ENCODE results near the gene XPNPEP2. TPM values are rescaled to one million over a fixed set of nuclear protein-coding genes. Genes with fewer than 3 reads are reported as not detected.
A peak's percentile ranks its signal among the peaks of the same experiment; 100 is the strongest.

XPNPEP2 gene
- total and polyA plus RNA-seq, 8 donors: 0.07 to 1.0 (median 0.20) TPM

DNA sequence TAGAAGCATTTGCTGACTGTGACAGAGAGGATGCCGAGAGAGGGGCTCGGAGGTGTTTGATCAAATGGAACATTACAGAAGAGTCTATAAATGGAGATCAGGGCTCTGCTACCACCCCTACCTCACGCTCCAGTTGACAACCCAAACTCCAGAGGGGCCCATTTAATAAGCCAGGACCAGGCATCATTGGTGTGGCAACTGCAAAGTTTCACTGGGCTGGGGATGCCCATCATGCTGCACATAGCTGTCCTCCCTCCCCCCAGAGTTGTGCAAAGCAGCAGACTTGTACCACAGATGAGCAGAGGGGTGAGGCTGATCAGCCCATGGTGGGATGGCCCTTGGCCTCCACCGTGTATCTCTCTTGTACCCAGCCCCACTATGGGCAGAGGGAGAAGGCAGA is 38.2 kb upstream of the XPNPEP2 start:
- FAIRE-seq: no peak
- no peaks in the 10 kb centered on the region for H3K27me3 ChIP-seq
- DNase-seq: no peak

DNA sequence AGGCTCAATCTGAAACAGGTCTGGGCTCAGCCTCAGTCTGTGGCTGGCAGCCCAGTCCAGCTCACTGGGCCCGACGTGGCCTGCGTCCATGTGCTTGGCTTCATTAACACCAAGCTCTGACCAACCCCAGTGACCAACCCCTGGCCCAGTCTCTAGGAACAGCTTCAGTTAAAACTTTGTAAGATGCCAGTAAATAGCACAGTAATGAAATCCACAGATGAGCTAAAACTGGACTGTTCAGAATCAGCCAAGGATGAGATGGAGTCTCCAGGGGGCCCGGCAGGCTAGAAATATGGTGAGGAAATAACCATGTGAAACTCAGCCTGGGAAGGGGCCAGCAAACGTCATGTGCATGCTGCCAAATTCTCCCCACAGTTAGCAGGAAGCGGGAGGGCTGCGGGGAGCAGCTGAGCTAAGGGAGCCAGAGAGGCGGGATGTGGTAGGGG is 37.1 kb upstream of the XPNPEP2 start:
- Histone ChIP-seq H3K4me3 (no peak overlapping the region), H3K36me3 (no peaks in the 10 kb centered on the region), H3K4me1 (no peaks in the 10 kb centered on the region), H3K27me3 (no peaks in the 10 kb centered on the region), H3K27ac (no peak overlapping the region), H3K9me3 (no peaks in the 10 kb centered on the region)
- TF ChIP-seq, protein P1, sequence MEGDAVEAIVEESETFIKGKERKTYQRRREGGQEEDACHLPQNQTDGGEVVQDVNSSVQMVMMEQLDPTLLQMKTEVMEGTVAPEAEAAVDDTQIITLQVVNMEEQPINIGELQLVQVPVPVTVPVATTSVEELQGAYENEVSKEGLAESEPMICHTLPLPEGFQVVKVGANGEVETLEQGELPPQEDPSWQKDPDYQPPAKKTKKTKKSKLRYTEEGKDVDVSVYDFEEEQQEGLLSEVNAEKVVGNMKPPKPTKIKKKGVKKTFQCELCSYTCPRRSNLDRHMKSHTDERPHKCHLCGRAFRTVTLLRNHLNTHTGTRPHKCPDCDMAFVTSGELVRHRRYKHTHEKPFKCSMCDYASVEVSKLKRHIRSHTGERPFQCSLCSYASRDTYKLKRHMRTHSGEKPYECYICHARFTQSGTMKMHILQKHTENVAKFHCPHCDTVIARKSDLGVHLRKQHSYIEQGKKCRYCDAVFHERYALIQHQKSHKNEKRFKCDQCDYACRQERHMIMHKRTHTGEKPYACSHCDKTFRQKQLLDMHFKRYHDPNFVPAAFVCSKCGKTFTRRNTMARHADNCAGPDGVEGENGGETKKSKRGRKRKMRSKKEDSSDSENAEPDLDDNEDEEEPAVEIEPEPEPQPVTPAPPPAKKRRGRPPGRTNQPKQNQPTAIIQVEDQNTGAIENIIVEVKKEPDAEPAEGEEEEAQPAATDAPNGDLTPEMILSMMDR (IDR thresholded peaks at IDR 0.05): no peak
- DNase-seq (peak in 1 of 6 donors; percentile 7), FAIRE-seq (no peak), ATAC-seq (peak in 2 of 4 donors; percentile 35 to 57)
- 68 to 84% methylated on average over 8 of the region's 8 CpGs for WGBS, 2 donors
- intact Hi-C loops (cut with DNase I): no loop called here

More for the DNA sequence above, 38.2 kb upstream of the XPNPEP2 start:
- no peaks in the 10 kb centered on the region for H3K36me3 ChIP-seq
- no peaks in the 10 kb centered on the region for H3K4me1 ChIP-seq
- intact Hi-C loops (cut with DNase I): no loop called here
- TF ChIP-seq, protein P1 (IDR thresholded peaks at IDR 0.05): no peak
- no peak for ATAC-seq
- H3K27ac ChIP-seq: no peak overlapping the region
- 76 to 86% methylated on average over 4 of the region's 4 CpGs for WGBS, 2 donors
- no peak overlapping the region for H3K4me3 ChIP-seq
- no peaks in the 10 kb centered on the region for H3K9me3 ChIP-seq

DNA sequence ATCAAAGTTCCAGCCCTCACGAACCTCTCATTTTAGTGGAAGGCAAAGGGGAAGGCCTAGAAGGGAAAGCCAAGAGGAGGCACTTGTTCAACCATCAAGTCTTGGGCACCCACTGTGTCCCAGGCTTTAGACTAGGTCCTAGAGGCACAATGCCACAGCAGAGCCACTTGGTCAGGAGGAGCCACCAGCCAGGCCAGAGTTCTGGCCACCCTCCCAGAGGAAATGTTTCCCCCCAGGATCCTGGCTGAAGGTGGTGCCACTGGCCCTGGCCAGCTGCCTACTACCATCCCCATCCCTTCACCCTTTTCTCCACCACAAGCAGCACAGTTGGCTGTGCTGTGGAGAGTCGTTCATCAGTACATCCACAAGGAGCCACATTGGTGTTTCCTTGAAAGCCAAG is 34.3 kb upstream of the XPNPEP2 start:
- 58 to 78% methylated on average over 2 of the region's 2 CpGs for WGBS, 2 donors
- Histone ChIP-seq H3K27me3 (peaks cover 0 to 7% (median 4%) of the 10 kb centered on the region in 4 donors), H3K9me3 (no peaks in the 10 kb centered on the region), H3K36me3 (no peaks in the 10 kb centered on the region), H3K27ac (no peak overlapping the region), H3K4me1 (no peaks in the 10 kb centered on the region), H3K4me3 (no peak overlapping the region)
- TF ChIP-seq, protein P1 (IDR thresholded peaks at IDR 0.05): no peak
- FAIRE-seq (no peak), DNase-seq (no peak), ATAC-seq (no peak)
- intact Hi-C loops (cut with DNase I): no loop called here

DNA sequence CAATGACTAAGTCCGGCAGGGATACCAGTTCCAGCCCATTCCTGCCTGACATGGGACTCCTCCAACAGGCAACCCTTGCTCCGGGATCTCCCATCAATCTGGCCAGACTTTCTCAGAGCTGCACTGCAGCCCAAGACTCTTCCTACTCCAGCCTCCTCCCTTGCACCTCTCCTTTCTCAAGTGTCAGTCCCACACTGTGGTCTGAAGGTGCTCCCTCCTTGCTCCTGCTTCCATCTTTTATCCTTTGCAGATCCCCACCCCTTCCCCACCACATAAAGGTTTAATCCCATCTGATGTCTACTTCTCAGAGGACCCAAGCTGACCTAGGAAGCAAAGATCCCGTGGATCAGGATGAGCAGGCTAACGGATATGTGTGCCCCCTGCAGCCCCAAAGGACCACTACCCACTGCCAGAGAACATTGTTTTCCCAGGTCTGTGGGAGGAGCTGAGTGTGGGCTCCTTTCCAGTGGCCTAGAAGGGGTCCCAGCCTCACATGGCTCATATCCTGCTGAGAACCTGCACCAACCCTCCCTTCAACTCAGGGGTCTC is 33.3 kb upstream of the XPNPEP2 start:
- Histone ChIP-seq H3K4me1 (no peaks in the 10 kb centered on the region), H3K36me3 (no peaks in the 10 kb centered on the region), H3K9me3 (no peaks in the 10 kb centered on the region), H3K27ac (no peak overlapping the region), H3K27me3 (peaks cover 0 to 7% (median 5%) of the 10 kb centered on the region in 4 donors), H3K4me3 (no peak overlapping the region)
- 72 to 84% methylated on average over 4 of the region's 4 CpGs for WGBS, 2 donors
- TF ChIP-seq, protein P1 (IDR thresholded peaks at IDR 0.05): no peak
- FAIRE-seq (no peak), ATAC-seq (no peak), DNase-seq (no peak)
- intact Hi-C loops (cut with DNase I): no loop called here

DNA sequence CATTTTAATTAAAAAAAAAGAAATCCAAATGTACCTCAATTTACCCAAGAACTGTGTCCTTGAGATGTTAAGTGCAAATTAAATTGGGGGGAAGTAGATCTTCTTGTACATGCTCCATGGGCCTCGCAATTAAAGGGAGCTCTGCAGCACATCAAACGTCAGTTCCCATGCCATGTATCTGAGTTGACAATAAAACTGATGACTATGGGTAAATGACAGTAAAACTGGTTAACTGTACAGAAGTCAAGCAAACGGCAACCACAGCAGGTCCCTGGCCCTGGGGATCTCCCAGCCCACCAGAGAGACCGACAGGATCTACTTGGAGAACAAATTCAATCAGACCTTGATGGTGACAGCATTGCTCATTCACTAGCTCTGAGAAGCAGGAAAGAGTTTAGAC is 32.8 kb upstream of the XPNPEP2 start:
- no peak for ATAC-seq
- Histone ChIP-seq H3K4me1 (no peaks in the 10 kb centered on the region), H3K4me3 (no peak overlapping the region), H3K27ac (no peak overlapping the region), H3K27me3 (peaks cover 0 to 7% (median 5%) of the 10 kb centered on the region in 4 donors), H3K9me3 (no peaks in the 10 kb centered on the region), H3K36me3 (no peaks in the 10 kb centered on the region)
- TF ChIP-seq, protein P1 (IDR thresholded peaks at IDR 0.05): no peak
- DNase-seq: no peak
- intact Hi-C loops (cut with DNase I): no loop called here
- WGBS, 2 donors: 64 to 70% methylated on average over 4 of the region's 4 CpGs
- no peak for FAIRE-seq

Data from pancreas (tissue), 10 donors.